ENCODE results near the gene POTEF. TPM values are rescaled to one million over a fixed set of nuclear protein-coding genes. Genes with fewer than 3 reads are reported as not detected.
A peak's percentile ranks its signal among the peaks of the same experiment; 100 is the strongest.
"Not testable (repeated sequence)": the region's sequence is repeated elsewhere in the genome, so short reads cannot be mapped to it uniquely, and the experiment has no call there.

POTEF gene
- under 1 TPM in 3 of 4 donors, not detected in 1; 0.08 to 0.23 (median 0.15) TPM for total RNA-seq
- polyA plus RNA-seq = 0.05 TPM
- long read RNA-seq, donor 1 = 0 reads
- long read RNA-seq, donor 2 = 0 reads
- long read RNA-seq, donor 3 = 0 reads
- long read RNA-seq, donor 4 = 0 reads

DNA sequence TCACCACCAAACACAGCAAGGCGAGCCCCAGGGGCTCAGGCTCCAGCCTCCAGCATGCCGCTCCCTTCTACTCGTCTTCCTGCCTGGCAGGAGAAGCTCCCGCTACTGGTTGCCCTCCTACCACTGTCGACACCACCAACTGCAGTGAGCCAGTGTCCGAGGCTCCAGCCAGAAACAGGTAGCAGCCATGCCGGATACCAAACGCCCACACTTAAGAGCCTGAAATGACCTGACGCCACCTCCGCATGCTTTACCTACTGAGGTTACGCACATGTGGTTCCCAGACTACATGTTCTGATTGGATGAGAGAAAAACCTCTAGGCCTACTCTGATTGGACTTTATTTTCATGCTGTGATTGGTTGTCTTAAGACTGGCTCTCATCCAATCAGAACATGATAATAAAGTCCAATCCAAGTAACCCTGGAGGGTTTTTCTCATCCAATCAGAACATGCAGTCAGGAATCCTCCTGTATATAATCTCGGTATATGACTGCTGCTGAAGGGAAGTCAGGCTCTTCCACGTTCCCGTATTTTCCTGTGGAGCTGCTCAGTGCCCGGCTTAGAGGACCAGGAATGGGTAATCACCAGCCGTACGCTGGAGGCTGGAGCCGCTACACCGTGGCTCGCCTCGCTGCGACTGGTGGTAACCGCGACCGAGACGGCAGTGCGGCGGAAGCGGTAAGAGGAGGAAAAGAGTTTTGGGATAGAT, at the start of gene POTEF:
POTEF (minus strand) TSS at position 103 of the 710 bp plus-strand sequence. CDS start 8,707 bp downstream, outside the sequence.
- ATAC-seq; DNase-seq; H3K27ac ChIP-seq (ENCODE audit: low read length); intact Hi-C loops (cut with DNase I); H3K4me1 ChIP-seq (ENCODE audit: control insufficient read depth, insufficient read depth, low read length); H3K27me3 ChIP-seq (ENCODE audit: control insufficient read depth, insufficient read depth); H3K9me3 ChIP-seq (ENCODE audit: control insufficient read depth, low read length); H3K4me3 ChIP-seq (ENCODE audit: low read length): not testable (repeated sequence)
- 88% methylated on average over 16 of the region's 29 CpGs for WGBS

DNA sequence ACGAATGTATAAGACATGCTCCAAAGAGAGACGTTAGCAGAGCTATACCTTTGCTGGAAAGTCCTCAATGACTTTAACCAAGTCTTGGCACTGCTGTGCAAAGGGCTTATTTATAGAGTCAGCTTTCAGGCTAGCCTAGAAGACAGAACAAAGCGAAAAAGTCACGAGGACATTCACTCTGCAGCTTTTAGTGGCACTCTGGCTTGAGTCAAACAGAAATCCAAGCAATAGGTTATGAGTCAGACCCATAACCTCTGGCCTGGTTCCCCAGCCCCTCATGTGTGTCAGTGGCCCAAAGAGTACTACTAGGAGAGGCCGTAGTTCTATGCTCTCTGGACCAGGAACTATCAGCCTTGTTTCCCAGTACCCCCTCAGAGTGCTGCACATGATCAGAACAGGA, 45.8 kb upstream of the POTEF start:
- H3K4me1 ChIP-seq (ENCODE audit: control insufficient read depth, insufficient read depth, low read length); H3K27me3 ChIP-seq (ENCODE audit: control insufficient read depth, insufficient read depth); DNase-seq; H3K9me3 ChIP-seq (ENCODE audit: control insufficient read depth, low read length); intact Hi-C loops (cut with DNase I); H3K27ac ChIP-seq (ENCODE audit: low read length); H3K4me3 ChIP-seq (ENCODE audit: low read length): not testable (repeated sequence)
- WGBS = 85% methylated on average over 5 of the region's 5 CpGs
- peak; percentile 13 to 47 for ATAC-seq

DNA sequence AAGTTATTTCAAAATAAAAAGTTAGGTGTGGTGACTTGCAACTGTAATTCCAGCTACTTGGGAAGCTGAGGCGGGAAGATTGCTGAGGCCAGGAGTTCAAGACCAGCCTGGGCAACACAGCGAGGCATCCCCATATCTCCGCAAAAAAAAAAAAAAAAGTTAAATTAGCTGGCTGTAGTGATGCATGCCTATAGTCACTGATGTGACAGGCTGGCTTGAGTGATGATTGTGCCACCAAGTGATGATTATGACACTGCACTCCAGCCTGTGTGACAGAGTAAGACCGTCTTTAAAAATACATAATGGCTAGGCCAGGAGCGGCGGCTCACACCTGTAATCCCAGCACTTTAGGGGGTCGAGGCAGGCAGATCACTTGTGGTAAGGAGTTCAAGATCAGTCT, 40.9 kb upstream of the POTEF start:
- ATAC-seq = no peak
- 92% methylated on average over 7 of the region's 7 CpGs for WGBS
- no peak overlapping the region for H3K4me3 ChIP-seq (ENCODE audit: low read length)
- intact Hi-C loops (cut with DNase I) = no loop called here
- H3K9me3 ChIP-seq (ENCODE audit: control insufficient read depth, low read length) = no peaks in the 10 kb centered on the region
- no peak overlapping the region for H3K27ac ChIP-seq (ENCODE audit: low read length)
- DNase-seq = no peak
- no peaks in the 10 kb centered on the region for H3K4me1 ChIP-seq (ENCODE audit: control insufficient read depth, insufficient read depth, low read length)
- no peaks in the 10 kb centered on the region for H3K27me3 ChIP-seq (ENCODE audit: control insufficient read depth, insufficient read depth)

DNA sequence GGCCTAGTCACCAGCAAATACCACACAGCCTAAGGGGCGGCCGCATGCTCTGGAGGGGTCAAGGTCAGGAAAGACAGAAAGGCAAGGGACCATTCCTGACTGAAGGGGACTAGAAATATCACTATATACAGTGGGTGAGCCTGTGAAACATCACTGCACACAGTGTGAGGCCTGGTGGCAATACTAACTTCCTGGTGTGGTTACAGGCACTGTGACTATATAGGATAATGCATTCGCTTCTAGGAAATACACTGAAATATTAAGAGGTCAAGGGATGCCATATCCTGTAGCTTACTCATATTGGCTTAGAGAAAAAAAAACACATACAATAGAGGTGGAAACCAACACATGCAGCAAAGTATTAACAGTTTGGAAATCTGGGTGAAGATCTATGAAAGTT, 40.1 kb upstream of the POTEF start:
- H3K4me3 ChIP-seq (ENCODE audit: low read length); H3K27ac ChIP-seq (ENCODE audit: low read length); ATAC-seq; H3K9me3 ChIP-seq (ENCODE audit: control insufficient read depth, low read length); DNase-seq; intact Hi-C loops (cut with DNase I); H3K4me1 ChIP-seq (ENCODE audit: control insufficient read depth, insufficient read depth, low read length); H3K27me3 ChIP-seq (ENCODE audit: control insufficient read depth, insufficient read depth): not testable (repeated sequence)
- 93% methylated on average over 3 of the region's 3 CpGs for WGBS

DNA sequence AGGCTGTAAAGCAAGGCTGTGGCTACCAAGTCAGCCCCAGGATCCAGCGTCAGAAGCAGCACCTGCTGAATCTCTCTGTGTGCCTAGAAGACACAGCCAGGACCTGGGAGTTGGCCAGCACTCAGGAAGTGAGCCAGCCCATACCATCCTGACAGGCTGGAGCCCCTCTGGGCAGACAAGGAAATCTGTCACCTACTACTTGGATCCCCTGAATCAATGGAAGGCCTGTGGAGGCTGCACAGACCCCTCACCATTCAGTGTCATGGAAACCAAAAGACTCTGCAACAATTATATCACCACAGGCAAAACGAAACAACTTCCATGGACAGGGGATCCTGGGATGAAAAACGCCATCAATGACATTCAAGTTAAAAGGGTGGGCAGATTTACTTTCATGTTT, 37.6 kb upstream of the POTEF start:
- ATAC-seq; H3K27me3 ChIP-seq (ENCODE audit: control insufficient read depth, insufficient read depth); H3K27ac ChIP-seq (ENCODE audit: low read length); H3K9me3 ChIP-seq (ENCODE audit: control insufficient read depth, low read length); DNase-seq; H3K4me3 ChIP-seq (ENCODE audit: low read length); intact Hi-C loops (cut with DNase I); H3K4me1 ChIP-seq (ENCODE audit: control insufficient read depth, insufficient read depth, low read length): not testable (repeated sequence)
- 83% methylated on average over 3 of the region's 3 CpGs for WGBS

DNA sequence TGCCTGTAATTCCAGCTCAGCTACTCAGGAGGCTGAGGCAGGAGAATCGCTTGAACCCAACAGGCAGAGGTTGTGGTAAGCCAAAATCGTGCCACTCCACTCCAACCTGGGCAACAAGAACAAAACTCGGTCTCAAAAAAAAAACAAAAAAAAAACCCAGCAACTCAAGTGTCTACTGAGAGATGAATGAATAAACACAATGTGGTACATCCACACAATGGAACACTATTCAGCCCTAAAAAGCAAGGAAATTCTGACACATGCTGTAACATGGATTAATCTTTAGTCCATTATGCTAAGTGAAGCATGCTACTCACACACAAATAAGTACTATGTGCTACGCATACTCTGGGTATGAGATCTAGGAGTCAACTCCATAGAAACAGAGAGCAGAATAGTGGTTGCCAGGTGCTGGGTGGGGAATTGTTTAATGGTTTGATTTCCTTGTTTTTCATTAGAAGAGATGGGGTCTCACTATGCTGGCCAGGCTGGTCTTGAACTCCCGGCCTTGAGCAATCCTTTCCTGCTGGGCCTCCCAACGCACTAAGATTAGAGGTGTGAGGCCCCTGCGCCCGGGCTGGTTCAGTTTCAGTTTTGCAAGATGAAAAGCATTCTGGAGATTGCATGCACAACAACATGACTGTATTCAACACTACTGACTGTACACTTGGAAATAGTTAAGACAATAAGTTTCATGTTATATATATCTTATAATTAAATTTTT, 36.4 kb upstream of the POTEF start:
- Histone ChIP-seq H3K27me3 (ENCODE audit: control insufficient read depth, insufficient read depth) (no peaks in the 10 kb centered on the region), H3K4me1 (ENCODE audit: control insufficient read depth, insufficient read depth, low read length) (no peaks in the 10 kb centered on the region), H3K9me3 (ENCODE audit: control insufficient read depth, low read length) (no peaks in the 10 kb centered on the region), H3K4me3 (ENCODE audit: low read length) (no peak overlapping the region), H3K27ac (ENCODE audit: low read length) (no peak overlapping the region)
- 97% methylated on average over 8 of the region's 8 CpGs for WGBS
- no peak for ATAC-seq
- no peak for DNase-seq
- intact Hi-C loops (cut with DNase I) = no loop called here

DNA sequence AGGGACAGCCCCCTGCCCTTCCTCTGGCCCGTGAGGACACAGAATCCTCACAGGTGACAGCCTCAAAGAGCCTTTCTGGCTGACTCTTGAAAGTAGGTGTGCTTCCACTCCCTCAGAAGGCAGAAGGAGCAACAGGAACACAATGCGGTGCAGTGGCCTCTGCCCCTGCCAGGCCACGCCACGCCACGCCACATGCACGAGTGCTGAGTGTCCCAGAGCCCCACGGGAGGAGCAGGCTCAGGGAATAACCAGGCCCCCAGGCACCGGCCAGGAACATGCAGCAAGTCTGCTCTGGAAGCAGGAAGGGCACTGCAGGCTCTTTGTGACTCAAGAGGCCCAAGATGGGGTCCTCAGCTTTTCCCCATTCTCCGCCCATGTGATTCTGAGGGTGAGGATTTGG, 33.9 kb upstream of the POTEF start:
- no peaks in the 10 kb centered on the region for H3K27me3 ChIP-seq (ENCODE audit: control insufficient read depth, insufficient read depth)
- intact Hi-C loops (cut with DNase I) = no loop called here
- H3K4me1 ChIP-seq (ENCODE audit: control insufficient read depth, insufficient read depth, low read length) = no peaks in the 10 kb centered on the region
- no peak overlapping the region for H3K4me3 ChIP-seq (ENCODE audit: low read length)
- H3K9me3 ChIP-seq (ENCODE audit: control insufficient read depth, low read length) = no peaks in the 10 kb centered on the region
- ATAC-seq (no peak), DNase-seq (no peak)
- H3K27ac ChIP-seq (ENCODE audit: low read length) = no peak overlapping the region
- WGBS = 95% methylated on average over 9 of the region's 9 CpGs

DNA sequence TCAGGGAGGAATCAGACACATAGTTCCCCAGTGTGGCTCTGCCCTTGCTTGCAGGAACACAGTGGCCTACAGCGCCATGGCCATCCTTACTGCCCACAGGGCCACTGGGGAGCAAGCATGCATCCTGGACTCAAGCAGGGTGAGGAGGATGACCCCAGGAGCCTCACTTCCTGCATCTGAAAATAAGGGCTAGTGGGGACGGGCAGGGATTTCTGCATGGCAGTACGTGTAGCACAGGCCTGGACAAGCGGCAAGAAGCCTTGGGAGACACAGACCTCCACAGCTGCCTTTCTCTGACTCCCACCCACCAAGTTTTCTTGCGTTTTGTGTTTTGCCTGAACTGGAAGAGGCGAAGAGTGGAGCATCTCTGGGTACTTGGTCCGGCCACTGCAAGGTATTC, 33.5 kb upstream of the POTEF start:
- H3K4me3 ChIP-seq (ENCODE audit: low read length); ATAC-seq; H3K27me3 ChIP-seq (ENCODE audit: control insufficient read depth, insufficient read depth); H3K27ac ChIP-seq (ENCODE audit: low read length); H3K4me1 ChIP-seq (ENCODE audit: control insufficient read depth, insufficient read depth, low read length); H3K9me3 ChIP-seq (ENCODE audit: control insufficient read depth, low read length); intact Hi-C loops (cut with DNase I); DNase-seq: not testable (repeated sequence)
- WGBS = 91% methylated on average over 7 of the region's 7 CpGs

DNA sequence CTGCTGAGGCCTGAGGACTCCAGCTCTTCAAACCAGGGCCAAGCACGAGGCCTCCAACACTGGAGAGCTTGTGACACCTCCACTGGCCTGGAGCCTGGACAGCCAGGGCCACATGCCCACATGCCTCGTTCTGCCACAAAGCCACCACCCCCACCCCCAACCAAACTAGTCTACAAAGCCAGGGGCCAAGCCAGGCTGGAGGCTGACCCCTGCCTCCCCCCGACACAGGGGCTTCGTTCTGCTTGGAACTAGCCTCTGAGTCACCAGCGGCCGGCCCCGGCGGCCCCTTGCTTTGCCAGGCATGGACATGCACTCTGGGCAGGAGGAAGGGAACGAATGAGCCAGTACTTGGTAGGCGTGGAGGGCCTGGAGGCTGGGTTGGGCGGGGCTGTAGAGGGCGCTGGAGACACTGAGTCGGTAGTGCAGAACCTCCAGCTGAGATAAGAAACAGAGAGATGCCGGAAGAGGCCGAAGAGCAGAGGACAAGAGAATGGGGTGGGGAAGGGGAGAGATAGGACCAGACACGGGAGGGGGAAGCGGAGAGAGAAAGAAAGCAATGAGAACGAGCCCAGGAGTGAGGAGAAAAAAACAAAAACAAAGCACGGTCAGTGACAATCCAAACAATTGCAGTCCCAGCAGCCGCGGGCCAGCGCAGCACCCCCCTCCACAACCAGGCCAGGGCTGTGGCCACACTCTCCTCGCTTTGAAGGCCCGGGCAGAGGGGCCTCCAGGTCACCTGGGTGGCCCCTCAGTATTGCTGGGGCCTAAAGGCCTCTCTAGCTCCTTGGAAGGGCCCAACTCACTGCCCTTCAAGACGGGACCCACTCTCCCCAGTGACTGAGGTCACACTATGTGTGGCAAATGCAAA, 32.0 kb upstream of the POTEF start:
- 54% methylated on average over 25 of the region's 25 CpGs for WGBS
- intact Hi-C loops (cut with DNase I); H3K27me3 ChIP-seq (ENCODE audit: control insufficient read depth, insufficient read depth); H3K4me1 ChIP-seq (ENCODE audit: control insufficient read depth, insufficient read depth, low read length); H3K9me3 ChIP-seq (ENCODE audit: control insufficient read depth, low read length); H3K4me3 ChIP-seq (ENCODE audit: low read length): not testable (repeated sequence)
- peak; percentile 70 to 79 for ATAC-seq
- DNase-seq = peak in 2 of 3 donors; percentile 77 to 81
- peak overlapping the region; percentile 3 for H3K27ac ChIP-seq (ENCODE audit: low read length)

DNA sequence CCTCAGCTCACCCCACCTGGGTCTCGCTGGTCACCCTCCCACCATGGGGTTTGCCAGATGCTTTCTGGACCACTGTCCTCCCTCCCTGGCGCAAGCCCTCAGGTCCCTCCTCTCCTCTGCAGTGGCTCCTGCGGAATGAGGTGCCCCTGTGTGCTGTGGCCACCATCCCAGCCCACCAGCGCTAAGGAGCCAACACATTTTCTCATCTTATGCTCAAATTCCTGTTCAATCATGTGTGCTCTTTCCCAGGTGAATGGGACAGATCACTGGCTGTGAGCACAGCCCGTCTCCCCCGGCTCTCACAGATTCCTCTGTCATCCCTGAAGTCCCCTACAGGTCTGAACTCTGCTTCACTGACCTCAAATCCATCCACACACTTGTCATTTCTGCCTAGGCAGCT, 31.1 kb upstream of the POTEF start:
- ATAC-seq (no peak), DNase-seq (no peak)
- Histone ChIP-seq H3K4me1 (ENCODE audit: control insufficient read depth, insufficient read depth, low read length) (no peaks in the 10 kb centered on the region), H3K9me3 (ENCODE audit: control insufficient read depth, low read length) (no peaks in the 10 kb centered on the region), H3K27ac (ENCODE audit: low read length) (no peak overlapping the region), H3K27me3 (ENCODE audit: control insufficient read depth, insufficient read depth) (no peaks in the 10 kb centered on the region), H3K4me3 (ENCODE audit: low read length) (no peak overlapping the region)
- intact Hi-C loops (cut with DNase I) = no loop called here
- 94% methylated on average over 6 of the region's 6 CpGs for WGBS

All from right cardiac atrium (tissue), 5 donors.